OCI-LY1 (cell line): ENCODE results near the gene IL13.

Source experiments
- CTCF ChIP-seq: fragments of 200-600 bp; sonication (generic), shearing (Covaris generic); IDR thresholded peaks from 2 replicates; pipeline ENCODE4 v1.5.1; 2017; ENCODE audit warnings: mild to moderate bottlenecking, antibody characterized with exemption, low read length, moderate library complexity, mixed read lengths
- EZH2 ChIP-seq: fragments of 200-600 bp; sonication (generic), shearing (Covaris generic); IDR thresholded peaks from 2 replicates; pipeline ENCODE4 v1.8.0; 2017; ENCODE audit warnings: borderline replicate concordance, mixed run types, mild to moderate bottlenecking, antibody characterized with exemption, low read length, moderate library complexity, mixed read lengths

DNA sequence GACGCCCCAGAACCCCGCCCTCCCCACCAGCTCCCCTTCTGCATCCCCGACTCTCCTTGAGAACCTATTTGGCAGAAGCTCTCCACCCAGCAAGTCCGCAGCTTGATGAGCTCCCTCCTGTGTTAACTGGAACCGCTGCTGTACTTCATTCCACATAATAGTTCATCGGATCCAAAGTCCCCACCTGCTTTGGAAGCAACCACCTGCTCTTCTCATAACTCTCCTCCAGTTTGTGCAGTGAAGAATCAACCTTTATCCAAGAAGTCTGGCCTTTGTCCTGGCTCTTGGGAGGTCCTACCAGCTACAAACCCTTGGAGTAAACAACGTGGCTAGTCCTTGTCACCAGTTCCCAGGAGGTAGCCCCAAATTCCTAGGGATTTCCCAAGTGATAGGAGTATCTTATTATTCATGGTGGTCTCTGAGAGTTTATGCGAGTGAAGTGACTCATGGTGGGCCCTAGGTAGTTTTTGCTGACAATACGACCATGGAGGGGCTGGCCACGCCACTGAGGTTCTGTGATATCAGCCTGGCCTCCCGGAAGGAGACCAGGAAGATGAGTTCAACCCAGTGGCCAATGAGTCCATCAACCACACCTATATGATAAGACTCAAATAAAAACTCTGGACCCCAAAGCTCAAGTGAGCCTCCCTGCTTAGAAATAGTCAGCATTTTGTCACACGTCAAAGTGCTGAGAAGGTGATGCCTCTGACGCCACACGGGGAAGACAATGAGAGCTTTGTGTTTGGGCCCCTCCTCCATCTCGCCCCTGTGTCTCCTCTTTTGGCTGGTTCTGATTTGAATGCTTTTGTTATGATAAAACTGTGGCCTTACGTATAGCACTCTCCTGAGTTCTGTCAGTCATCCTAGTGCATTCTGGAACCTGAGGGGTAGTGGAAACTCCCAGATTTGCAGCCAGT lies 12.3 kb downstream of the IL13 start:
- TF ChIP-seq CTCF (no peak), EZH2 (no peak)
